ENCODE results near the gene SEMA3A.
"Not testable (repeated sequence)": the region's sequence is repeated elsewhere in the genome, so short reads cannot be mapped to it uniquely, and the experiment has no call there.

The SEMA3A gene

DNA sequence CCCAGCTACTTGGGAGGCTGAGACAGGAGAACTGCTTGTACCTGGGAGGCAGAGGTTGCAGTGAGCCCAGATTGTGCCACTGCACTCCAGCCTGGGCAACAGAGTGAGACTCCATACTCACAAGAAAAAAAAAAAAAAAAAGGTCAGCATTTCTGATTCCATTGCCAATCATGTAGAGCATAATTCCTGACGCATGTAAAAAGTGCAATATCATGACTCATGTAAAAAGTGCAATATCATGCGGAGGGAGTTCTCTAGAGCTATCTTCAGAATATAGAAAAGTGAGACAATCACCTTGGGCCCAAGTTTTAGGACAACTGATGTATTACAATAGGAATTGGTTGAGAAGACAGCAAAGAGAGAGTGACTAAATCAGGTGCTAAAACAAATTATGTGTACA, 85.8 kb downstream of the SEMA3A start:
- no peak for DNase-seq (ENCODE audit: low spot score)

DNA sequence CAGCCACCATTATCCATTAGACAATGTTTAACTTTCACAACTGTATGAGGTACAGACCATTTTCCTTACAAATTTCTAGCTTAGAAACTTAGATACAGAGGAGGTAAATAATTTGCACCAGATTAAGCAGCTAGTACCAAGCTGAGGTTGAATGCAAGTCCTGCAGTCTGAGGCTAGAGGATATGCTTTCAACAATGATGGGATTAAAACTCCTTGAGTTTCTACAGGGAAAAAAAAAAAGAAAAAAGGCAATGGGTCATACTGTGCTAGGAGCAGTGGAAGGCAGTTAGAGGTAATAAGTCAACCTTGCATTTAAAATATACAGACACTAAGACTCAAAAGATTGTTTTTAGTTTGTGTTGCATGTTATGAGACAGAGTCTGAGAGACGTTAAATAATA, 86.5 kb downstream of the SEMA3A start:
- no peak for DNase-seq (ENCODE audit: low spot score)

DNA sequence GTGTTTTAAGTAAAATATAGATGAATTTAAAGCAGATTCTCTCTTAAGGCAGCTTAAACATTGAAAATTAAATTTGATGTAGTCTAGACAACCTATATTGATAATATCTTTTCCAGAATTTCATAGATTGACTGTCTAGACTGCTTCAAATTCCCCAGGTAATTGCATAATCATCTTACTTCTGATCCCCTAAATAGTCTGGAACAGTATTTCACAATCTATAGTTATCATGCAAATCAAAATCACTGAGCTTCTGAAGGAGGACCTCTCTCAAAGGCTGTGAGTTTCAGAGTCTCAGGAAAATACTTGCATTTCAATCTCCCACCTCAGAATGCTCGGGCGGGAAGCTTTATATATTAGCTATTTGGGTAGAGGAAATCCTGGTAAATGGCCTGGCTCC, 87.3 kb downstream of the SEMA3A start:
- DNase-seq (ENCODE audit: low spot score) = no peak

DNA sequence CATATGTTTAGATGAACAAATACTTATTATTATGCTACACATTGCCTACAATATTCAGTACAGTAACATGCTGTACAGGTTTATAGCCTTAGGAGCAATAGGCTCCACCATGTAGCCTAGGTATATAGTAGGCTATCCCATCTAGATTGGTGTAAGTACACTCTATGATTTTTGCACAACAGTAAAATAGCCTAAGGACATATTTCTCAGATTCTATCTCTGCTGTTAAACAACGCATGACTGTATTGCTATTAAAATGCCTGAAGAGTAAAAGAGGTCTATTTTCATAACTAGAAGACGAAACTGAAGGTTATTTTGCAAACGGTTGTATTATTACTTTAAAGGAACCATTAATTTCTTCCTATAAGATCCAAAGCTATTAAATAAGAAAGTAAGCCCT, 88.3 kb downstream of the SEMA3A start:
- DNase-seq (ENCODE audit: low spot score) = no peak

DNA sequence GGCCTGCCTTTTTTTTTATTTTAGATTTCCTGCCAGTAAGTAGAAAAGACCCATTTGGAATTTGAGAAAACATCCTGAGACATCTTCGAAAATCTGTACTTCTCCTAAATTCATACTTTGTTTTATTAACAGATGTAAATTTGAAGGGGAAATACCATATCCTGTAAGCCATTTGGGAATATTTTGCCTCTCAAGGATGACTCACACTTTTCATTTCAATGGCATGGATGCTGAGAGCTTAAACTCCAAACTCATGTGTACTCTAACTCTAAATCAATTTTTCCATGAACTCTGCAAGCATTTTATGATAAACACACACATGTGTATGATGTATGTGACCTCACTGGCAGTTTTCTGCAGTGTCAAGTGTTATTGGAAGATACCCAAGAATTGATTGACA, 89.0 kb downstream of the SEMA3A start:
- no peak for DNase-seq (ENCODE audit: low spot score)

DNA sequence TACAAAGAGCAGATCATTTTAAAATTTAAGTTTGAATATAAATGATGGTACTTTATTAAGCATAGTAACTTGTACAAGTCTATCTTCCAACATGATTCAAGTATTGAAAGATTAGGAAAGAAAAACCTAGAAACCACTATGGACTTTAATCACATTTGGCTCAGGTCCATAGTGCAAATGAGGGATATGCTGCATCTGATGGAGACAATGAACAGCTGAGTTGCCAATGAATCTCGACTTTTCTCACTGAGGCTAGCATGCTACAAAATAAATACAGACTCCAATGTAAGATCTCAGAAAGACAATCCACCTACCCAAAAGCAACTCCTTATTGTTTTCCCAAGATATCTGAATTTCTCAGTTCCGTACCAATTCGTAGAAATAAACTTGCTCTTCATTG, 89.8 kb downstream of the SEMA3A start:
- DNase-seq (ENCODE audit: low spot score) = no peak

DNA sequence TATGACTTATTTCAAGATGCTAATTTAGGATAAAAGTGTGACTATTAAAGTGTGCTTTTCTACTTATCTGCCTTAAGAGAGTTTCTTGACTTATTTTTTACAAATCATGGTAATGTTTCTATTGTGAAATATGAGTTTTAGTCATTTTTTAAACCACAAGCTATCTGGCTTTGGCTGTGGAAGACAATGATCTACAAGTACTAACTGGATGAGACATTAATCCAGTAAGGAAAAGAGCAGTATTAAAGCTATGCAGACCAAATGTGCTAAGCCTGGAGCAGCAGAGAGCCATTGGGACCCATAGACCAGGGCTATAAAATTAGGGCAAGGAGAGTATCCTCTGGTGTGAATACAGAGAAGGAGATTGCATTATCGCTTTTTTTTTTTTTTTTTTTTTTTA, 92.4 kb downstream of the SEMA3A start:
- no peak for DNase-seq (ENCODE audit: low spot score)

DNA sequence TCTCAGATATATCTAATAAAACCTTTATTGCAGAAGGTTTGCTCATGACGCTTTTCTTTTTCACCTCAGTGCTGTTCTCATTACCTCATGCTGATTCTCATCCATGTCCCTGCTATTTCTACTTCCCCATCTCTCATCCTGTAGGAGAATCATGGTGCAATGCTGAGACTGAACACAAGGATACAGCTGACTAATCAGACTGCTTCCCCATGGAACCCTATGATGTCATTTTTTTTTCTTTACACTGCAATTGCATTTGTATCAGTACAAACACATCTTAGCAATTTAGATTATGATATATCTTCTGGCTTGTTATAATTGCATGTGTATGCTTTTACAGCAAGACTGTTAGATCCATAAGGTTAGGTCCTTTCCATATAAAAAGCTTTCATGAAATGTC, 93.7 kb downstream of the SEMA3A start:
- no peak for DNase-seq (ENCODE audit: low spot score)

DNA sequence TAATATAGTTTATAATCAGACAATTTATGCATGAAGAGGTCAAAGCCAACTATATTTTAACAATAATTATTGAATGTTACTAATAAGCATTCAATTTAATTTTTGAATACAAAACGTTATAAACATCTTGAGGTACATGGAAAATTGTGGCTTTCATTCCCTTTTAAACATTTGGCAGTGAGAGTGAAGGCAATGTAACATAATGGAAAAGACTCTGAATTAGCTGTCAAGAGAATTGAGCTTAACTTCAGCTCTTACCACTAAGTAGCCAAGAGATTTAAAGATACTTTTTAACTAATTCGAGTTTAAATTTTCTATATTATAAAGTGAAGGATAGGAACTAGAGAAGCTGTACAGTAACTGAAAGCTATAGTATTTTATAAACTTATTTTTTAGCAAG, 98.6 kb downstream of the SEMA3A start:
- no peak for DNase-seq (ENCODE audit: low spot score)

DNA sequence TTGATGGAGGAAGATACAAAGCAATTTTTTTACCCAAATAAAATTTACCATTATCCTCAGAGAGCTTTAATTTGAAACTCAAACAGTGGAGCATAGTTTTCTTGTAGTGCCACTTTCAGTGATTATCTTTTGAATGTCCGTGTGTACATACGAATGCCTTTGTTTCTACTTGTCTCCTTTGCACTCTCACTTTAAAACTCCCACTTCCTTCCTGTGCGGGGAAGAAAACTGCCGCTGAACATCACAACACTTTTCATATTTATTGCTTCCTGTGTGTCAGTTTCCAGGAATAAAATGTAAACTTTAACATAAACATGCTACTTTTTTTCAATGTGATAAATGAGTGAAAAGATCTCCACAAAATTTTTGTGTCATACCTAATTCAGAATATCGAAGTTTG, 102.4 kb downstream of the SEMA3A start:
- DNase-seq (ENCODE audit: low spot score) = peak; percentile 42

DNA sequence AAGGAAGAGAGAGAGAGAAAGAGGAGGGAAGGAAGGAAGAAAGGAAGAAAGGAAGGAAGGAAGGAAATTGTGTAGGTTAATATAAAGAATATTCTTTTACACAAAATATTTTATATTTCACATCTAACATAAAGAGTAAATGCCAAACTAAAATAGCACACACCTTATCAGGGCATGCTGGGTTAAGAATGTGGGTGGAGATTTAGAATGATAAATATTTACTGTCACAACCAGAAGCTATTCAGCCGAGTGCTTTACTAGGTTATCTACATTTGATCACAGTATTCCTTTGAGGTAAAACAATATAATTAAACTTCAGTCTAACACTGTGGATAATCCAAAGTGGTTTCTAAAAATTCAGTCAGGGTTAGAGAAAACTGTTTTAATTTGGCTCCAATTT, 103.3 kb downstream of the SEMA3A start:
- DNase-seq (ENCODE audit: low spot score) = no peak

DNA sequence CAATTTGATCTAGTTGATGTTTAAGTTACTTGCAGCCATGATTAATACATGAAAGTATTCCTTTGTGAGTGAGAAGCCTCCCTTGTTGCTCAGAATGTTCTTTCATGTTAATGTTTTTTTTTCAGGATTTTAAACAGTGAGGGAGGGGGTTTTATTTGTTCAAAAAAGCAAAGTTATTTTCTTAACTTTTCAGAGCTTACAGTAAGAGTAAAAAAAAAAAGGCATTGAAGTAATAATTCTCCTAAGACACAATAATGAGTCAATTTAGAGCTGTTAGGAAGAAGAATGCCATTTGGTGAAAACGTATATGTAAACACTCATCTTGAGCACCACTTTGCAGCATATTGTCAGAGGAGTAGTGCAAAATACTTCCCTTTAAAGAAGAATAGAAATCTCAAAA, 105.8 kb downstream of the SEMA3A start:
- no peak for DNase-seq (ENCODE audit: low spot score)

DNA sequence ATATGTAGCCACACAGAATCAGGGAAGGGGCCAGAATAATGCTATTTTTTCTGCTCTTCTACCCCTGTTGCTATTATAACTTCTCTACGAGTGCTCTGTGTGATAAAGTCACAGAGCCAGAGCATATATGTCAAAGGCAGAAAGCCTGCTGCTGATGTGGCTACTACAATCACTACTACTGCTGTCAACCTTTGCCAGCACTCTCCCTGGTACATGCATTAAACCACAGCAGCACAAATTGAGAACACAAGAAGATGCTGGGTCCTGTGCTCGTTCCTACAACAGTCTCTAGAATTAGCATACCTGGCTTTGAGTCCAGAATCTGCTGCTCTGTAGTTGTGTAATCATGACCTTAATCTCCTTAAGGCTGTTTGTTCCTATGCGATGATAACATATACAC, 108.6 kb downstream of the SEMA3A start:
- no peak for DNase-seq (ENCODE audit: low spot score)

DNA sequence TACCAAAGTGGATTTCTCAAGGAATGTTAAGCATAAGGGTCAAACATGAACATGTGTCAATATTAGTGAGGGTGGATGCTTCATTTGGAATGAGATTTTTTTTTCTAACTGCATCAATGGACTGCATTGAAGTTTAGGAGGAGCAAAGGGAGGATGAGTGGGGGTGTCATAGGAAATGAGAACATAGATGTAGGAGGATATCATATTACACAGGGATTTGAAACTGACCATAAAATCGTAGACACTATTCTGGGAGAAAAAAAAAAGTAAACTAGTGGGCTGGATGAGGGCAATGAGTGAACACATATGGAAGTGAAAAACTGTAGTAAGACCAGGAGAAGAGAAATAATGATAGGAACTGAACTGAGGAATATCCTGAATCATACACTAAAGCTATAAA, 109.4 kb downstream of the SEMA3A start:
- DNase-seq (ENCODE audit: low spot score) = peak; percentile 85

DNA sequence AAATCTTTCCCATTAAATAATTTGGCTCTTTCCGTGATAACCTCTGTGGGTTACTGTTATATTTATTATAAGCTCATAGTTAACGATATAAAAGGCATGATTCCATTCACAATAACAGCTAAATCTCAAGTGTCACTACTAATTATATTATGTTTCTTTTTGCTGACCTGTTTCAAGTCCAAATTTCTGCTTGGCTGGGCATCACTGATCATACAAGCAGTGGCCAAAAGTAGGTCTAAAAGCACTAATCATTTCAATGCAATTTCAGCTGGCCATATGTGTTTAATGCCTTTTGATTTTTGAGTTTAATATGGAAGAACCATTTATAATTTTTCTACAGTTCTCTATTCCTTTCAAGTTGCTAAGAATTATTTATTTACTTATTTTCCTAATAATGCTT, 110.7 kb downstream of the SEMA3A start:
- no peak for DNase-seq (ENCODE audit: low spot score)

DNA sequence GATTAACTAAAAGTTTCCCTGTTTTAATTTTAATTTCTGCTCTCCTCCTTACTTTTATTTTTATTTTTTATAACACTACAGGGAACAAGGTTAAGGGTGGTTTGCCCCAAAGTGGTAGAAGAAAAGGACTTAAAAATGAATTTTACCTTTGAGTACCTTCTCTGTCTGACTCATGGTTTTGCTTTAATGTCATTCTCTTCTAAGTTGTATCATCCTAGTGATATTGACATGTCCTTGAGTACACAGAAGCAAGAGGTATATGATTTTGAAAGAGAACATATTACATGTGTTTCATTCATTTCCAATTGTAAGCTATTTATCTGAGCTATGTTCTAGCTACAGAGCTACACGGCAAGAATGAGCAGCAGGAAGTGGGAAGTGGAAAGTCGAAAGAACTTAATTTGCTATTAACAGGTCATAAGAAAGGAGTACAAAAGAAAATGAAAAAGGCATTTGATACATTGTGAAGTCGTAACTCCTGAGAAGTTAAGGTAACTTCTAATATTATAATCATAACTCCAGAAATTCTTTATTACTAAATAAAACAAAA, 112.5 kb downstream of the SEMA3A start:
- no peak for DNase-seq (ENCODE audit: low spot score)

DNA sequence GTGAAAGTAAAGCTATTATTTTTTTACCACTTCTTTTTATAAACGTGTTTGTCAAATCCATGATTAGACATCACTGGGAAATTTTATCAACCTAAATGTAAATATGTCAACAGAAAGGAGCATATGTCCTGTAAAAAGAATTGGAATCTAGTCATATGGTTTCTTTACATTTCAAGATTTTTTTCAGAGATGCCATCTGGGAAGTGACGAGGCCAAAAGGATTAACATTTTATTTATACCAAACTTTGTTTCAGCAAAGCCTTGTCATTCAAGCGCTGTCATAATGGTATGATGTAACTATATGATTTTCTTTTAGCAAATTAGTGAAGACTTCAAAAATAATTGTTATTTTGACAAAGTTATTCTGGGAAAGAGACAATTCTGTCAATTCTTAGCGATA, 117.3 kb downstream of the SEMA3A start:
- DNase-seq (ENCODE audit: low spot score) = no peak

DNA sequence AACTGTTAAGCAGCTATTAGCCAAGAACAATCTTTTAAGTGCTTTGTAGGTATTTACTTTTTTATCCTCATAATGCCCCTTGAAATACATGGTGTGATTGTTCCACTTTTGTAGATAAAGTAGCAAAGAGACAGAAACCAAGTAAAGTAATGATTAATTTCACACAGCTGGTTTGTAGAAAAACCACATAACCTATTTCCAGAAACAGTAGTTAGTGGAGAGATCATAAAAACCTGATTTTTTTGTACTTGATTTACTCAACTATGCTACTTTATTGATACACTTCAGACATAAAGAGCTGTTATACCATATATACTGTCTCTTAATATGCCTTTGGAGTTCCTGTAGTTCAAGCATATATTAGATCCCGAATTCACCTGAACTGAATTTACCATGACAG, 118.4 kb downstream of the SEMA3A start:
- DNase-seq (ENCODE audit: low spot score) = no peak

DNA sequence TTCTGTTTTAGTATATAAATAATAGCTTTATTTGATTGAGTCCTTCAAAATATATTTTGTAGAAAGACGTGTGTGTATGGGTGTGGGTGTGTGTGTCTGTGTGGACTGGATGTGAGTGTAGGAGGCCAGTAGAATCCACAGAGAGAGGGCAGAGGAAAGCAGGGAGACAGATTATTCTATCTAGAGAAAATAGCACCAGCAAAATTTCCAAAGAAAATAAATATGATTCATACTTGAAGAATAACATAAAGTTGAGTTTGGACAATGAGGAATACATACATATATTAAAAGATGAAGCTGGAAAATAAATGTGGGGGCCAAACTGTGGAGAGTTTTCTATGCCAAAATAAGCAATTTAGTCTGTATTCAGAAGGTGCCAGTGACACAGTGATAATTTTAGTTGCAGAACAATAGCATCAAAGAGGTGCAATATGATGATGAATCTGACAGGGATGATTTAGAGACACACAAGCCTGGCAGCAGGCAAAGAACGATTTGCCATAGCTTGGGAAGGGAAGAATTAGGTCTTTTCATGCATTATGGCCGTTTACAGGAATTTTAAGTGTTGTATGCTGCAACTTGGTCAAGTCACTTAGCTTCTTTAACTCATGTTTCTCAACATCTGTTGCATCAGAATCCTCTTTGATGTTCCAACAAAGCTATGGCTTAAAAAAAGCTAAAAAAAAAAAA, 121.3 kb downstream of the SEMA3A start:
- DNase-seq (ENCODE audit: low spot score) = no peak

DNA sequence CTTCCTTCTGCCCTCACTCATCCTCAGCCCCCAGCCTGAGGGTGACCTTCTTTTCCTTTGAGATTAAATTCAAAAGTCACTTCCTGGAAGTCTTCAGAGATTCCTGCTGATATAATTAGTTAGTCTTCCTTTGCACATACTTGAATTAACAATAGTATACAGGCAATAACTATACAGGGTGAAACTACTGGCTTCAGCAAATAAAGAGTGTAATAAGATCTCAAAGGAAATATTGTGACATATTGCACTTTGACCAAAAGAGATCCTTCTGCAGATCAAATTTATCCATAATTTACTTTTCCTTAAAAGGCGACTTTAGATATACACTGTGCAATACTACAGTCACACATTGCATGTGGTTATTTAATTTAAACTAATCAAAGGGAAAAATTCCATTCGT, 123.8 kb downstream of the SEMA3A start:
- DNase-seq (ENCODE audit: low spot score) = no peak

DNA sequence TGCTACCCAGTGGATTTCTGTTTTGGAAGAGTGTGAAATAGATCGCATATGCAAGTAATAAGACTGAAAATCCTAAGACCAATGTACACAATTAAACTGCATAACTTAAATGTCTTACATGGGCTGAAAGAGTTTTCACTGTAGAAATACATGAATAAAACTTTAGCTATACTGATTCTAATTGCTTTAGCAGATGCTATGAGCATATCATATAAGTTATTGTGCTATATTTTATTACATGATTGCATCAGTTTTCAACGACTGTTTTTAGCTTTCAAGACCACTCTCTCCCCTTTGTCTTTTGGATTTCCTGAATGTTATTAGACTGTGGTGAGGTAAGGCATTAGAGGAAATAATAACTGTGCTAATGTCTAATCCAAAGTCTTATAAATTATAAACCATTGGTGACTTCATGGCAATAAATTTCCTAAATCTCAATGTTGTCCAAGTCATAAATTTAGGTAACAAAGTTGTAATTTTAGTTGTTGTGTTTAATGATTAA, 124.5 kb downstream of the SEMA3A start:
- DNase-seq (ENCODE audit: low spot score) = no peak

DNA sequence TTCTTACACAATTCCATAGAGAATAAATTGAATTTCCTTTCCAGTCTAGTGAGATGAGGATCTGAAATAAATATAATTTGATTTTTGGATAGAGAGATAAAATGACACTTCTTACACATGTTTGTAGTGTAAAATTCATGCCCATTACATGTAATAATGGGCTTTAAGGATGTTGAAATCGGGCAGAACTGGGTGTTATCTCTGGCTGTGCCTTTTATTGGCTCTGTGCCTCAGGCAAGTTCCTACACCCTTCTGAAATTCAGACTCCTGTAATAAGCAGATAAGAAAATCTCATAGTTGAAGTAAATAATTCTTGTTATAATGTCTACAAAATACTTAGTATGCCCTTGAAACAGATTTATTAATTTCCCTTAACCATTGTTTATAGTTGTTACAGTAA, 125.6 kb downstream of the SEMA3A start:
- no peak for DNase-seq (ENCODE audit: low spot score)

DNA sequence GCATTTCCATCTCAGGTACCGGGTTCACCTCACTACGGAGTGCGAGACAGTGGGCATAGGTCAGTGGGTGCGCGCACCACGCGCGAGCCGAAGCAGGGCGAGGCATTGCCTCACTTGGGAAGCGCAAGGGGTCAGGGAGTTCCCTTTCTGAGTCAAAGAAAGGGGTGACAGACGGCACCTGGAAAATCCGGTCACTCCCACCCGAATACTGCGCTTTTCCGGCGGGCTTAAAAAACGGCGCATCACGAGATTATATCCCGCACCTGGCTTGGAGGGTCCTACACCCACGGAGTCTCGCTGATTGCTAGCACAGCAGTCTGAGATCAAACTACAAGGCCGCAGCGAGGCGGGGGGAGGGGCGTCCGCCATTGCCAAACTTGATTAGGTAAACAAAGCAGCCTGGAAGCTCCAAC, 132.1 kb downstream of the SEMA3A start:
- not testable (repeated sequence) for DNase-seq (ENCODE audit: low spot score)

DNA sequence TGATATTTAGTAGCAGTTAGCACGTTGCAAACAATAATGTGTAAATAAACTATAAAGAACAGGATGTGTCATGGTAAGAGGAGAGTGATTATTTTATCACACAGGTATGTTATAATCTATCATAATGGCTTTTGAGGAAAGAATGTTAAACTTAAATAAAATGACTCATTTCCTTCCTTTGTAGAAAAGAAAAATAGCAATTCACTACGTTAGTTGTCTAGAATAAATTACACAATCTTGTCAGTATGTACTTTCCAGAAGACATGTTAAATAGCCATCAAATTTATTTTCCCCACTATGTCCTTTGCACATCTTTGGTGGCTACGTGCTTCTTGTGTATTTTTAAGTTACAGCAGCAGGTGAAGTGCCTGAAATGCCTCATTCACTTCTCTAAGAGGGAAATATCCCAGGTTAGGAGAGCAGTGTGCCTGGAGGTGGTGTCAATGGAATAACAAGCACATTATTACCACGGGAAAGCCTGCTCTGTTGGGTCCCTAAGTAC, 133.8 kb downstream of the SEMA3A start:
- no peak for DNase-seq (ENCODE audit: low spot score)
